COR-L47 (cell line): ENCODE measurements around the gene GAS2L1.
A peak's percentile ranks its signal among the peaks of the same experiment; 100 is the strongest.

ENCODE experiments used
- DNase-seq: peaks from one replicate; lab custom pipeline; 2025; lab: John Stamatoyannopoulos, UW

GAS2L1 gene

DNA sequence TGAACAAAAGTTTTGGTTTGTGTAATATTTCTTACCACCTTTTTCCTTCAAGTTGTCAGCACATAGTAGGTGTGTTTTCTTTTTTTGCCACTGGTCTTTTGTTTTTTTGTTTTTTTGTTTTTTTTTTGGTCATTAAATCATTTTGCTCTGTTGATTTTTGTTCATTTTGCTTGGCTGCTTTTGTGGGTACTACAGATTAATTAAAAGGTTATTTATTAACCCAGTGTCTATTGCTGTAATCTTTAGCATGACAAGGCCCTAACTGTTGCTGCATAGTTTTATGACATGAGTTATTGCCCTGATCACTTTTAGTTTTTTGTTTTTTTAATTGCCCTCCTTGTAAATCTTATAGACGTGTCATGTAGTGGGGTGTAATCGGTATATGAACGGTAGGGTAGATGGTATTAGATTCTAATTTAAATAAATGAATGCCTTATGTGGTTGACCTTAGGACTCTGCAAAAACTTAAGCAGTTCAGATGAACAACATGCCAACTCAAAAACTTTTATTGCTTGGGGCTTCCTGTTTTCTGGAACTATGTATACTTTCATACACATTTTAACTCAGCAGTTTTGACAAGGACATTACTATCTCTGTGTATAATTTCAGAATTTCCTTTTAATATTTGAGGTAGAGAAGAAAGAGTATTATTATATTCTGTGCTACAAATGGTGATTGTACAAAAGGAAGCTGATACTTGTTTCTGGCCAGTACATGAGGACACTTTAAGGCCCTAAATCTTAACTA lies 30.5 kb upstream of the GAS2L1 start:
- no peak for DNase-seq

- no peak for DNase-seq
Observed at GRCh38 chr22:29277927-29278326, 28.5 kb upstream of the GAS2L1 start.

DNA sequence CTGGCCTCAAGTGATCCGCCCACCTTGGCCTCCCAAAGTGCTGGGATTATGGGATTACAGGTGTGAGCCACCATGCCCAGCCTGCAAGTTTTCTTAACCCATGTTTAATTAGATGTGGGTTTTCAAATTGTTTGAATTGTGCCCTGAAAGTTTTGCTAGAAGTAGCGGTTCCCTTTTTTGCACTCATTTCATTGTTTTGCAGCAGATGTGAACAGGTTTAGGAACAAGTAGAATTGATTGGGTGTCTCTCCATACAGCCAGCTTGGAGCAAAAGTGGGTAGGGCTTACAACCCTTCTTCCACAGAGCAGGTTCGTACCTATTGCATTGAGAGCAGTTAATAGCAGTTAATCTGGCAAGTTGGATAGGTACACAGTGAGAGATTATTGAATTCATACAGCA lies 22.3 kb upstream of the GAS2L1 start:
- DNase-seq: no peak

DNA sequence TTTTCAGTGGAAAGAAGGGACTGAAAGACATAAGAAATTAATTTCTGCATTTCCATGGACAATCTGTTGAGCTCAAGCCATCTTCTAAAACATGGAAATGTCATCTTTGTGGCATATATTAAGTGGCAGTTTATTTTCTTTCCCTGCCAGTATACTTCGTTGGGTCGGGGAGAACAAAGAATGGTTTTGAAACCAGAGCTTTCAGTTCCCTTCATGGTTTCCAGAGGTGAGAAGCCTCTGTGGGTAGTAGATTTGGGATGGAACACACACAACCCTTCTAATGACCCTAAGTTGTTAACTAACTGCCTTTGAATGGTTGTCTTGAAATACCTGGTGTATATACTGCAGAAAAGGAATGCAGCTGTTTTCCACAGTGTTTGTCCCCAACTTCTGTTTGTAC lies 17.6 kb upstream of the GAS2L1 start:
- DNase-seq: no peak

DNA sequence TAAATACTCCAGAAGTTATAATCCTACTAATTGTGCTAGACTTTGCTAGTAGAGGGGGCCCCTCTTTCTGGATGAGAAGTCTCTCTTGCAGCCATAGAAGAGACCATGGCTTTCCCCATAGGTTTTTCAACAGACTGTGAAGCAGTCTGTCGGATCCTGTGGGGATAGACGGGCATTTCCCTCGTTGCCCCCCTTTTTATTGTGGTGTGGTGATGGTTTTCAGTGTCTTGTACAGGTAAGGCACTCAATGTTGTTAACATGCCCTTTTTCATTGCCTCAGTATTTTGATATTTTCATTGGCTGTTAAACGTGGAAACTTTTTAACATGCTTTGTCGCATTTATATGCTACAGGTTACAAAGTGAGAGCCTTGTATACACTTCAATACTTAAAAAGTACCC lies 16.4 kb upstream of the GAS2L1 start:
- no peak for DNase-seq

- no peak for DNase-seq
Observed at GRCh38 chr22:29291215-29291614, 15.2 kb upstream of the GAS2L1 start.

GRCh38 chr22:29292379-29292778 lies 14.1 kb upstream of the GAS2L1 start:
- DNase-seq: no peak

- no peak for DNase-seq
Observed at GRCh38 chr22:29298641-29299040, 7.8 kb upstream of the GAS2L1 start.

GRCh38 chr22:29299136-29299900 lies 7.1 kb upstream of the GAS2L1 start:
- no peak for DNase-seq

GRCh38 chr22:29300467-29300806 lies 6.0 kb upstream of the GAS2L1 start:
- no peak for DNase-seq

- no peak for DNase-seq
Observed at GRCh38 chr22:29300807-29301601, 5.4 kb upstream of the GAS2L1 start.

DNA sequence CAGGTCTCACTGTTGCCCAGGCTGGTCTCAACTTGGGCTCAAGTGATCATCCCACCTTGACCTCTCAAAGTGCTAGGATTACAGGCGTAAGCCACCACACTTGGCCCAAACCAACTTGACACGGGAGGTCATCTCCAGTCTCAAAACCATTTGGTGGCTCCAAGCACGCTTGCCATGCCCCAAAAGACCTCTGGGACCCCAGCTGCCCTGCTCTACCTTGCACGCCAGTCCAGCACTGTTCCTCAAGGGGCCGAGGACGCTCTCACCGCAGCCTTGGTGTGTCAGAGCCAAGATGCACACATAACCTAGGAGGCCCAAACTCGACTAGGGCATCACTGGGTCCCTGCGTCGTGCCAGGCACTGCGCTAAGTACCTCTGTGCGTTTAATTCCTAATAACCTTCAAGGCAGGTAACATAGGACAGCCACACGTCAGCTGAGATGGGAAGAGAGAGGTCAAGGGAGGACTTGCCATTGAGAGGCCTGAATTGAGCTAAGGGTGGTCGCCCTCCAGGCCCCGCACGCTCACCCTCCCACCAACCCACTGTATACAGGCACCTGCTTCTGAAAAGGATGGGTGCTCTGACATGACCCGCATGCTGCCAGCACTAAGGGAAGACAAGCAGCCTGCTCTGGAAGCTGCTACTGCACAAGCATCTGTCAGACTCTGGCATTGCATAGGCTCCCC lies 4.6 kb upstream of the GAS2L1 start:
- no peak for DNase-seq

- no peak for DNase-seq
Observed at GRCh38 chr22:29302402-29302680, 4.1 kb upstream of the GAS2L1 start.

DNA sequence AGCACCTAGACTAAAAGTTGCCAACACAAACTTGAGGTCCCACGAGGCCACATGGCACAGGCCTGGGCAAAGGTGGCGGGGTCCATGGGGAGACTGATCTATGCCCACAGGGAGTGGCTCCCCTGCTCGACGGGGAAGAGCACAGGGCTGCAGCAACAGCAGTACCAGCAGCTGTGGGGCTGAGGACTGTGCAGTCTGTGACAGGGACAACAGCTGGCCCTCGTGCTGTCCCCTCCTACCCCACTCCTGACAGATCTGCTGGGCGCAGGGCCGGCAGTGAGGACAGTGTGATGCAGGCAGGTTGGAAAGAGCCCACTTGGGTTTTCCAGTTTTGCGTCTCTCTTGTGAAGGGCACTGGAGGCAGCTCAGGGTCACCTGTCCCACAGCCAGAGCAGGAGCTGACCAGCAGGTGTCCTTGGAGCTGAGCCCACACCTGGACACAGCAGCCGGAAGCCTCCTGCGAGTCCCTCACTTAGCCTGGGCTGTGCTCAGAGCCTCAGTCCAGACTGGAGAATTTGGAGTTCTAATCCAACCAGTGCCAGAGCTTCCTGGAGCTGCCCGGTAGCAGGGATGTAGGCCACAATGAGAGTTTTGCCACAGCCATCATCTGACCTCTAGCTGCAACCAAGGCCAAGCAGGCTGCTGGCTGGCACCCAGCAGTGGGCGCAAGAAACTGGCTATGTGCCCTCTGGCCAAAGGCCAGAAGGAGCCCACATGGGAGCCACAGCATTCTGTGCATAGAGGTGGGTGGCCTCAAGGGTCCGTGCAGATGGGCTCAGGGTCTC lies 3.6 kb upstream of the GAS2L1 start:
- no peak for DNase-seq

DNA sequence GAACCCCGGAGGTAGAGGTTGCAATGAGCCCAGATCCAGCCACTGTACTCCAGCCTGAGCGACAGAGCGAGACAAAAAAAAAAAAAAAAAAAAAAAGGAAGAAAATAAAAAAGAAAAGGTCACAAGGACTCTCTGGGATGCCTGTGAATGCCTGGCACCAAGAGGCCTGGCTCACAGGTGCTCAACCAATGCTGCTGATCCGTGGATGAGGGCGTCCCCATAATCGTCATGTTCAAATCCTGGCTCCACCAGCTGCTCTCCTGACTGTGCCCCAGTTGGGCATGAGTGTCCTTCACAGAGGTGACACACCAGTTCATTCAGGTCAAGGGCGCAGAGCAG lies 645 bp upstream of the GAS2L1 start:
- no peak for DNase-seq

GRCh38 chr22:29306835-29307595 lies 565 bp downstream of the GAS2L1 start:
- peak; percentile 52 for DNase-seq

GRCh38 chr22:29307596-29308147 lies 1.2 kb downstream of the GAS2L1 start:
- no peak for DNase-seq

DNA sequence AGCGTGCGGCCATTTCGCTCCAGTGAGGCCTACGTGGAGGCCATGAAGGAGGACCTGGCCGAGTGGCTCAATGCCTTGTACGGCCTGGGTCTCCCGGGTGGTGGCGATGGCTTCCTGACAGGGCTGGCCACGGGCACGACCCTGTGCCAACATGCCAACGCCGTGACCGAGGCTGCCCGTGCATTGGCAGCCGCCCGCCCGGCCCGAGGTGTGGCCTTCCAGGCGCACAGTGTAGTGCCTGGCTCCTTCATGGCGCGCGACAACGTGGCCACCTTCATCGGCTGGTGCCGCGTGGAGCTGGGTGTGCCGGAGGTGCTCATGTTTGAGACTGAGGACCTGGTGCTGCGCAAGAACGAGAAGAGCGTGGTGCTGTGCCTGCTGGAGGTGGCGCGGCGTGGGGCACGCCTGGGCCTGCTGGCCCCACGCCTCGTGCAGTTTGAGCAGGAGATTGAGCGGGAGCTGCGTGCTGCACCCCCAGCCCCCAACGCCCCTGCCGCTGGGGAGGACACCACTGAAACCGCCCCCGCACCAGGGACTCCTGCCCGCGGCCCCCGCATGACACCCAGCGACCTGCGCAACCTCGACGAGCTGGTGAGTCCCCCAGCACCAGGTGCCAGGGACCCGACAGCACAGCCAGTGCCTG lies 1.8 kb downstream of the GAS2L1 start:
- no peak for DNase-seq

- DNase-seq: no peak
Observed at GRCh38 chr22:29308791-29309262, 2.4 kb downstream of the GAS2L1 start.
